KG1 (cell line): ENCODE results near the gene TMF1.

Experiments used
- DNase-seq: peaks from one replicate; lab custom pipeline; 2025; lab: John Stamatoyannopoulos, UW

Gene TMF1

GRCh38 chr3:69013253-69014021, 38.7 kb downstream of the TMF1 start, which contains the start of gene EOGT:
Gene EOGT, minus strand, starts transcription at chr3:69013684. Its CDS starts 3,838 bp downstream, at chr3:69009846.
- peak; percentile 69 for DNase-seq

GRCh38 chr3:69012800-69013252, 39.3 kb downstream of the TMF1 start:
- no peak for DNase-seq

GRCh38 chr3:69012100-69012799, 39.9 kb downstream of the TMF1 start:
- no peak for DNase-seq

- DNase-seq, result no peak
Observed at GRCh38 chr3:69011096-69011730, 40.9 kb downstream of the TMF1 start.

DNA sequence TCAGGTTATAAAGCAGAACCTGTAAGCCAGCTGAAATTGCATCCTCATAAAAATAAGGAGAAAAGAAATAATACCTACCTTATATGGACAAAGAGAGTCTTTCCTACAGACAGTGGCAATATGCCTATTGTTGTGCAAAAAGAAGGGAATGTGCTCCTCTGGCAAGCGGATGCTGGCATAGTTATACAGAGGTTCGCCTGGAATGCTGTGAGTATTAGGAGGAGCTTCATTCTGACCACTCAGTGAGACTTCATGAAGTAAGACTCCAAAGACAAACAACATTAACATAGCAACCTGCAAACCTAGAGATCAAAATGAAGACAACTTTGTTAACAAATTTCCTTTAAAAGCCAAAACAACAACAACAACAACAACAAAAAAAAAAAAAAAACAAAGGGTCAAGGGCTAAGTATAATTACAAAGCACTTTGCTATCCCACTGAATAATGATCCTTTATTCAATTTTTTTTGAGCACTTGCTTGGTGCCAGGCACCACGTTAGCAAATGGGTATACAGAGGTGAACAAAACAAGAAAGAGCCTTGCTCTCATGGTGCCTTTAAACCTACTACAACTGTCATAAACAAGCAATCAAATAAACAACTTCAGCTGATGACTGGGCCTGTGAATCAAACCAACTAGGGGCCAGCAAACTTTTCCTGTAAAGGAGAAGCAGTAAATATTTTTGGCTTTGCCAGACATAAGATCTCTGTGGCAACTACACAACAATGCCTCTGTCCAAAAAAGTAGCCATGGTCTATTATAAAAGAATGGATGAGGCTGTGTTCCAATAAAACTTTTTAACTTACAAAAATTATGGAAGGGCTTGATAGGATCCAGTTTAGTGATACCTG, 42.3 kb downstream of the TMF1 start:
- DNase-seq, result no peak

- DNase-seq, result no peak
Observed at GRCh38 chr3:69008980-69009379, 43.2 kb downstream of the TMF1 start.

DNA sequence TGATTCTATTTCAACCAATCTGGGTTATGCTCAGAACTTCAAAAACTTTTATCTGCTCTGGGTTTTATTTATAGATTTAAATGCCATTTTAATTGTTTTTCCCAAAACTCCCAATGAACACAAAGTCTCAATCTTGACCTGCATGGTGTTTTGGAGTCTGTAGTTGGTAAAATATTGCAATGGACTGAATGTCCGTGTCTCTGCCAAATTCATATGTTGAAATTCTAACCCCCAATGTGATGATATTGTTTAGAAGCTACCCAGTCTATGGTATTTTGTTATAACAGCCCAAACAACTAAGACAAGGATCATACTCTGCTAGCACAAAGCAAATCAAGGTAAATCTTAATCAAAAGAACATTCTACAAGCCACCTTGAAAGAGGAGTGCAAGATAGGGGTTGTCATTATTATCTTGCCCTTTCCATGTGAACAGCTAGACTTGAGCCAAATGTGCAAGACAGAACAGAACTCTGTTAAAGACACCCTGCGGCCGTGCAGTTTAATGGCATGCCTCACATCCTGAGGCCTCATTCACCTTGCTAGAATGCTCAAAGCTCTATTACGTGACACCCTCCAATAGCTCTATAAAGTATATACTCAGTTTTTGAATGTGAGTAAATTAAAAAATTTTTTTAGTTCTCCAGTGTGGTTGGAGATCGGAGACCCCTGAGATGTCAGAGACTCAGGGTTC, 46.2 kb downstream of the TMF1 start:
- DNase-seq, result no peak

- no peak for DNase-seq
Observed at GRCh38 chr3:69005071-69005790, 46.9 kb downstream of the TMF1 start.

DNA sequence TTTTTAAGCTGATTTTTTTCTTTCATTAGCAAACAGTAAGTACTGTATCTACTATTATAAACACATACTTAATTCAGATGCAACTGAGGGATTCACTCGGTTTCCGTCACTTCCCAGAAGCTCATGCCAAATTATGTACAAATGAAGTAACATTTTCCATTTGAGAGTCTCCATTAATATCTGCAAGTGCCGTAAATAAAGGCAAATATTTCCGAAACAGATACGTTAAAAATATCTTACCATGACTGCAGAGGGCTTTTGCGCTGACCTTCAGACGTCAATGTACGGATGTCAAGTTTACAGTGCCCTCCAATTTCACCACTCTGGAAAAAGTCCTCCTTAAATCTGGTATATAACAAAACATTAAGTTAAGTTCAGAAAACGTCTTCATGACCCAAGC, 48.0 kb downstream of the TMF1 start:
- DNase-seq, result no peak

- no peak for DNase-seq
Observed at GRCh38 chr3:68999605-69000004, 52.5 kb downstream of the TMF1 start.

GRCh38 chr3:68999158-68999557, 53.0 kb downstream of the TMF1 start:
- DNase-seq, result no peak

DNA sequence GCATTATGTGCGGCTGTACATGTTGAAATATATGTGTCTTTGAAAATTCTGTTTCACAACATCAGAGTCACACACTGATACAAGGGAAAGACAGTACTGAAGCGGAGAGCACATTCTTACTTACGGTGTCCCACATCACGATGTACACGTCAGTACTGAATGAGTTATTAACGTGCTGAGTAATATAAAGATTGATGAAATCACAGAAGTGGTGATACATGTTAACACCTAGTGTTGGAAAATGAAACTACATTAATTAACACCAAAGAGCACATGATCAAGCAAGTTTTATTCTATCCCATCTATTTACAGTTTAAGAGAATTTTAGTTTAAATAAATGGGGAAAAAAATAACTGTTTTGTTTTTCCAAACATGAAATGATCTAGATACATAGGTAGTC, 54.2 kb downstream of the TMF1 start:
- DNase-seq, result no peak

GRCh38 chr3:68996356-68996995, 55.7 kb downstream of the TMF1 start:
- DNase-seq, result no peak

DNA sequence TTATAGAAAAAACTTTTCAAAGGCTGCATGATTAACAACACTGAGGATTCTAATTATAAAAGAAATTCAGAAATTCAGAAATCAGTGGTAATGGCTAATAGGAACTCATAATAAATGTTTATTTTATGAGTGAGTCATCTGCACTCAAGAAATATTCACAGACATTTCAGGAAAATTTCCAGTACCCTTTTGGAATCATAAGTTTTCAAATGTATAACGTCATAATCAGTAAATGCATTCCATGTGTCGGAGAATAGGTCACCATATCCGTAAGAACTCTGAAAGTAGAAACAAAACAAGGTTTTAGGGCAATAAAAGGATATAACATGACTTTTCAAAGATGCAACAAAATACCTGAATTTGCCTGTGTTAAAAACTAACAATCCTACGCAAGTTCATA, 63.4 kb downstream of the TMF1 start:
- DNase-seq, result no peak

DNA sequence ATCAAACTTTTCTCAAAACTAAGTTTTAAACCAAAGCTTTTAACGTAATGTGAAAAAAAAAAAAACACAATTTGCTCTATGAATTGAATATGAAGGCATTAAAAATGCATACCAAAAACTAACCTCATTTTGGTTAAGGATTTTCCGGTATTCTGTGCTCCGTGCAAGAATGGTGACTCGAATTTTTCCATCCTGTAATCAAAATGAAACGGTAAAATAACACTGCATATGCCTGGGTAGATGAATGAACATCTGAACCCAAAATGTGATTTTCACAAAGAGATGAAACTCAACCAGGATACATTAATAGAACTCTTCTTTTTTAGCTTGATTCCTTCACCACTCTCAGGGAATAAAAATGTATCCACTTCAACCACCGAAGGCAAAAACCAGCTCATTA, 64.8 kb downstream of the TMF1 start:
- no peak for DNase-seq

DNA sequence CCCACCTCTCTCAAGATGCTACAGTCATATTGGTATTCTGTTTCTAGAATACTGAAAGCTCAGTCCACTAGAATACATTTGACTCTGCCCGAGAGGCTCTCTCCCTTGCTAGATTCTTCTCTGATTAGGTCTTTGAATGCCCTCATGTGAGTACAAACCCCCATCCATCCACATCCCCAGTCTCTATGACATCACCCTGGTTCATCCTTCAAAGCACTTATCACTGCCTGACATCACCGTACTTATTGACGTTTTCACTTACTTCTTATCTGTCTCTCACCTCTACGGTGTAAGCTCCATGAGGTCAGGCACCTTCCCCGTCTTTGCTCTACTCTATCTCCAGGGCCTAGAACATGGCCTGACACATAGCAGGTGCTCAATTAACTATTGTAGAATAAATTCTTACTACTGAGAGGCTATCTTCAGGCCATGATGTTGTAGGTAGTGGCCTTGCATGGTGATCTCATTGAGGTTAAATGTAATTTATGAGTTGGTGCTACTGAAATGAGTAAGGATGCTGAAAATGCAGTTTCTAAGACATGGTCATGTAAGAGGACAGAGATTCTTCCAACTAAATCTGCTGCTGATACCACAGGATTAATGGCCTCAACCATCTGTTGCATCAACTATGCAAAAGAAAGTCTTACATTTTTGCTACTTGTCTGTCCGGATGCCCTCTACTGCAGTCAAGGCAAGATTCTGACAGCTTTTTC, 65.5 kb downstream of the TMF1 start:
- DNase-seq, result no peak

DNA sequence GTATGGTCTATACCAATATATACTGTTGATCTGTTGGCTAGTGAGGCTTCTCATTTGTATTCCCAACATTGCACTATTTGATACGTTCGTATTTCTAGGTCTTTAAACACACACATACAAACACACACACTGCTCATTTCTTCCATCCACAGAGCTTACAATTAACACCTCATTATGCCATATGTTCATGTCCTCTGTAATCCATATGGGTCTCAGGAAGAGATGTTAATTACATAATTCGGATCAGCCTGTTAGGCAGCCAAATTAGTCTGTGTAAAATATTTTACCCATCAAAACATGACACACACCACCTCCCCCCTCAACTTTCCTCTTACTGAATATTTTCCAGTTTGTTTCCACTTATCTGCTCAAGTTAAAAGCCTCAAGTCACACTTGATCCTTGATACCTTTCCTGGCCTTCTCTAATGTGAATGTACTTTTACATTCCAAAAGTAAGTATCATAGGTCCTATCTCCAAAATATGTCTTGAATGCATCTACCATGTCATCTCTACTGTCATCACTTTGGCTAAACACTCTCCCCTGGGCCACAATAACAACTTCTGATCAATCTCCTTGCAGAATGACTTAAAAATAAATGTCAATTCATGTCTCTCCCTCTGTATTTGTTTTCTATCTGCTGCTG, 66.9 kb downstream of the TMF1 start:
- no peak for DNase-seq

GRCh38 chr3:68984011-68984530, 68.1 kb downstream of the TMF1 start:
- DNase-seq, result no peak
